Body of pancreas (tissue), 4 donors: Measurements from ENCODE around the gene SNAPIN.

Experiments
- POLR2A ChIP-seq, 3 donors: fragments of 450-650 bp; IDR thresholded peaks; one replicate each; pipeline ENCODE4 v1.6.1; 2016; ENCODE audit warnings: antibody characterized with exemption in 3 of 3, mild to moderate bottlenecking in 2 of 3
- TF ChIP-seq, protein P1 (sequence below), 7 experiments: fragments of 450-650 bp in 4 of 7; fragments of 200-600 bp in 3 of 7; sonication (generic) in 3 of 7; IDR thresholded peaks; one replicate each; pipeline ENCODE4 v1.5.1; 2016 to 2019; ENCODE audit warnings: antibody characterized with exemption in 7 of 7

DNA sequence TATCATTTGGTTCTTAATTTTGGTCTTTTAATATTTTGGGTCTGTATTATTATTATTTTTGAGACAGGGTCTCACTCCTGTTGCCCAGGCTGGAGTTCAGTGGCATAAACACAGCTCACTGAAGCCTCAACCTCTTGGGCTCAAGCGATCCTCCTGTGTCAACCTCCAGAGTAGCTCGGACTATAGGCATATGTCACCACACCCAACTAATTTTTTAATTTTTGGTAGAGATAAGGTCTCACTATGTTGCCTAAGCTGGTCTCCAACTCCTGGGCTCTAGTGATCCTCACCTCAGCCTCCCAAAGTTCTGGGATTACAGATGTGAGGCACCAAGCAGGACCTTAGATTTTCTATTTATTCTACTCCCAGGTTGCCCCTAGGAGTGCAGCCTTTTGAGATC, 15.0 kb downstream of the SNAPIN start:
- no peak for TF ChIP-seq POLR2A (IDR thresholded peaks at IDR 0.05)
- TF ChIP-seq, protein P1, sequence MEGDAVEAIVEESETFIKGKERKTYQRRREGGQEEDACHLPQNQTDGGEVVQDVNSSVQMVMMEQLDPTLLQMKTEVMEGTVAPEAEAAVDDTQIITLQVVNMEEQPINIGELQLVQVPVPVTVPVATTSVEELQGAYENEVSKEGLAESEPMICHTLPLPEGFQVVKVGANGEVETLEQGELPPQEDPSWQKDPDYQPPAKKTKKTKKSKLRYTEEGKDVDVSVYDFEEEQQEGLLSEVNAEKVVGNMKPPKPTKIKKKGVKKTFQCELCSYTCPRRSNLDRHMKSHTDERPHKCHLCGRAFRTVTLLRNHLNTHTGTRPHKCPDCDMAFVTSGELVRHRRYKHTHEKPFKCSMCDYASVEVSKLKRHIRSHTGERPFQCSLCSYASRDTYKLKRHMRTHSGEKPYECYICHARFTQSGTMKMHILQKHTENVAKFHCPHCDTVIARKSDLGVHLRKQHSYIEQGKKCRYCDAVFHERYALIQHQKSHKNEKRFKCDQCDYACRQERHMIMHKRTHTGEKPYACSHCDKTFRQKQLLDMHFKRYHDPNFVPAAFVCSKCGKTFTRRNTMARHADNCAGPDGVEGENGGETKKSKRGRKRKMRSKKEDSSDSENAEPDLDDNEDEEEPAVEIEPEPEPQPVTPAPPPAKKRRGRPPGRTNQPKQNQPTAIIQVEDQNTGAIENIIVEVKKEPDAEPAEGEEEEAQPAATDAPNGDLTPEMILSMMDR (IDR thresholded peaks at IDR 0.05): no peak
